IPS-18a (cell line): Measurements from ENCODE around the gene PARVG.

Source experiments
- H3K27ac ChIP-seq: one replicate; pipeline ENCODE4 v1.5.1; 2013; ENCODE audit warnings: low read length
- H3K27me3 ChIP-seq: one replicate; pipeline ENCODE4 v1.6.1; 2013; ENCODE audit warnings: mild to moderate bottlenecking, low read length; ENCODE audit not compliant: control insufficient read depth, insufficient read depth
- H3K36me3 ChIP-seq: one replicate; pipeline ENCODE4 v1.6.1; 2013; ENCODE audit warnings: low read depth, low read length; ENCODE audit not compliant: control insufficient read depth
- H3K4me1 ChIP-seq: one replicate; pipeline ENCODE4 v1.6.1; 2013; ENCODE audit warnings: low read depth, low read length; ENCODE audit not compliant: control insufficient read depth
- H3K4me3 ChIP-seq: one replicate; pipeline ENCODE4 v1.5.1; 2013; ENCODE audit warnings: low read length
- H3K9ac ChIP-seq: one replicate; pipeline ENCODE4 v1.6.1; 2013; ENCODE audit warnings: mild to moderate bottlenecking, low read length, moderate library complexity
- H3K9me3 ChIP-seq: one replicate; pipeline ENCODE4 v1.6.1; 2013; ENCODE audit warnings: low read depth, low read length; ENCODE audit not compliant: control insufficient read depth

Gene PARVG

GRCh38 chr22:44180706-44181032, at the start of gene PARVG:
Gene PARVG (plus strand): TSS chr22:44180925. CDS start chr22:44183330, 2,405 bp downstream.
- H3K36me3 ChIP-seq = no peaks in the 10 kb centered on the region
- no peak within 1 kb of the TSS for H3K27ac ChIP-seq
- no peak within 1 kb of the TSS for H3K4me3 ChIP-seq
- no peaks in the 10 kb centered on the region for H3K9me3 ChIP-seq
- no peak within 1 kb of the TSS for H3K9ac ChIP-seq
- no peaks in the 10 kb centered on the region for H3K27me3 ChIP-seq
- H3K4me1 ChIP-seq = peaks cover 14% of the 10 kb centered on the region

GRCh38 chr22:44131412-44131811, 49.3 kb upstream of the PARVG start:
- no peaks in the 10 kb centered on the region for H3K27me3 ChIP-seq
- H3K27ac ChIP-seq = no peak overlapping the region
- no peak overlapping the region for H3K9ac ChIP-seq
- H3K4me1 ChIP-seq = peaks cover 12% of the 10 kb centered on the region
- no peak overlapping the region for H3K4me3 ChIP-seq
- H3K9me3 ChIP-seq = peaks cover 7% of the 10 kb centered on the region
- H3K36me3 ChIP-seq = no peaks in the 10 kb centered on the region

- Histone ChIP-seq H3K27ac (no peak overlapping the region), H3K36me3 (no peaks in the 10 kb centered on the region), H3K9ac (no peak overlapping the region), H3K9me3 (peaks cover 10% of the 10 kb centered on the region), H3K4me1 (peaks cover 12% of the 10 kb centered on the region), H3K27me3 (no peaks in the 10 kb centered on the region), H3K4me3 (no peak overlapping the region)
Observed at GRCh38 chr22:44131989-44132685, 48.6 kb upstream of the PARVG start.

GRCh38 chr22:44132724-44133123, 48.0 kb upstream of the PARVG start:
- Histone ChIP-seq H3K4me1 (peaks cover 12% of the 10 kb centered on the region), H3K9me3 (peaks cover 7% of the 10 kb centered on the region), H3K36me3 (no peaks in the 10 kb centered on the region), H3K27me3 (no peaks in the 10 kb centered on the region), H3K4me3 (no peak overlapping the region), H3K9ac (no peak overlapping the region), H3K27ac (no peak overlapping the region)

- Histone ChIP-seq H3K27me3 (no peaks in the 10 kb centered on the region), H3K4me1 (peaks cover 12% of the 10 kb centered on the region), H3K4me3 (no peak overlapping the region), H3K27ac (no peak overlapping the region), H3K9me3 (peaks cover 7% of the 10 kb centered on the region), H3K36me3 (no peaks in the 10 kb centered on the region), H3K9ac (no peak overlapping the region)
Observed at GRCh38 chr22:44133161-44133560, 47.6 kb upstream of the PARVG start.

GRCh38 chr22:44133901-44134571, 46.7 kb upstream of the PARVG start:
- Histone ChIP-seq H3K36me3 (no peaks in the 10 kb centered on the region), H3K4me3 (no peak overlapping the region), H3K27me3 (no peaks in the 10 kb centered on the region), H3K9me3 (peaks cover 7% of the 10 kb centered on the region), H3K4me1 (peaks cover 12% of the 10 kb centered on the region), H3K9ac (no peak overlapping the region), H3K27ac (no peak overlapping the region)

GRCh38 chr22:44136112-44136511, 44.6 kb upstream of the PARVG start:
- Histone ChIP-seq H3K4me1 (peaks cover 8% of the 10 kb centered on the region), H3K27me3 (no peaks in the 10 kb centered on the region), H3K27ac (no peak overlapping the region), H3K4me3 (no peak overlapping the region), H3K9me3 (peaks cover 7% of the 10 kb centered on the region), H3K9ac (no peak overlapping the region), H3K36me3 (no peaks in the 10 kb centered on the region)

GRCh38 chr22:44136786-44137185, 43.9 kb upstream of the PARVG start:
- Histone ChIP-seq H3K4me3 (no peak overlapping the region), H3K9me3 (peaks cover 7% of the 10 kb centered on the region), H3K27ac (no peak overlapping the region), H3K9ac (no peak overlapping the region), H3K27me3 (no peaks in the 10 kb centered on the region), H3K36me3 (no peaks in the 10 kb centered on the region), H3K4me1 (peaks cover 8% of the 10 kb centered on the region)

- Histone ChIP-seq H3K36me3 (no peaks in the 10 kb centered on the region), H3K27me3 (no peaks in the 10 kb centered on the region), H3K9ac (no peak overlapping the region), H3K9me3 (peaks cover 7% of the 10 kb centered on the region), H3K27ac (no peak overlapping the region), H3K4me3 (no peak overlapping the region), H3K4me1 (peaks cover 8% of the 10 kb centered on the region)
Observed at GRCh38 chr22:44137415-44137814, 43.3 kb upstream of the PARVG start.

GRCh38 chr22:44139773-44140172, 41.0 kb upstream of the PARVG start:
- Histone ChIP-seq H3K27ac (no peak overlapping the region), H3K9me3 (peaks cover 7% of the 10 kb centered on the region), H3K27me3 (no peaks in the 10 kb centered on the region), H3K9ac (no peak overlapping the region), H3K4me1 (peaks cover 7% of the 10 kb centered on the region), H3K36me3 (no peaks in the 10 kb centered on the region), H3K4me3 (no peak overlapping the region)

GRCh38 chr22:44142421-44143104, 38.2 kb upstream of the PARVG start:
- Histone ChIP-seq H3K9me3 (no peaks in the 10 kb centered on the region), H3K4me1 (peaks cover 30% of the 10 kb centered on the region), H3K36me3 (no peaks in the 10 kb centered on the region), H3K9ac (no peak overlapping the region), H3K4me3 (no peak overlapping the region), H3K27me3 (no peaks in the 10 kb centered on the region), H3K27ac (no peak overlapping the region)
